22Rv1 (cell line): ENCODE measurements around the gene PRDM16.

Experiments used
- CTCF ChIP-seq: fragments of 450-650 bp; IDR thresholded peaks from 2 replicates; pipeline ENCODE4 v1.5.1; 2017; ENCODE audit warnings: mild to moderate bottlenecking
- ZFX ChIP-seq: fragments of 450-650 bp; IDR thresholded peaks from 2 replicates; pipeline ENCODE4 v1.6.1; 2017; ENCODE audit warnings: antibody characterized with exemption, borderline replicate concordance

- no peak for TF ChIP-seq CTCF
- no peak for TF ChIP-seq ZFX
Observed at GRCh38 chr1:3061566-3061965, 7.4 kb upstream of the PRDM16 start.
